Calu3 (cell line): Measurements from ENCODE around the gene GLI3. TPM values are rescaled to one million over a fixed set of nuclear protein-coding genes. Genes with fewer than 3 reads are reported as not detected.

Experiments
- BruUV-seq: library from RNA; stranded (reverse); fragments of 400-500 nt; replicated peaks from 2 replicates; lab custom pipeline; 2021; lab: Mats Ljungman, UMichigan
- CTCF ChIA-PET: fragments of 300-600 bp; sonication (Branson Sonifier 250); formaldehyde crosslinking; loops from one replicate; lab custom pipeline; 2022; ENCODE audit warnings: antibody characterized with exemption; lab: Charles Lee
- DNase-seq: peaks from one replicate; pipeline ENCODE4 v3.0.0; 2022
- H3K27ac Mint-ChIP-seq: one replicate; pipeline ENCODE4 v1.8.0; 2022; ENCODE audit warnings: mixed read lengths; ENCODE audit not compliant: unreplicated experiment
- H3K27me3 Mint-ChIP-seq: one replicate; pipeline ENCODE4 v1.8.0; 2022; ENCODE audit warnings: mixed read lengths; ENCODE audit not compliant: unreplicated experiment
- H3K36me3 Mint-ChIP-seq: one replicate; pipeline ENCODE4 v1.8.0; 2022; ENCODE audit warnings: mild to moderate bottlenecking, moderate library complexity, mixed read lengths; ENCODE audit not compliant: insufficient read depth, unreplicated experiment
- H3K4me1 Mint-ChIP-seq: one replicate; pipeline ENCODE4 v1.8.0; 2022; ENCODE audit warnings: mild to moderate bottlenecking, low read depth, mixed read lengths; ENCODE audit not compliant: unreplicated experiment
- H3K4me3 Mint-ChIP-seq: one replicate; pipeline ENCODE4 v1.8.0; 2022; ENCODE audit warnings: mild to moderate bottlenecking, low read depth, moderate library complexity, mixed read lengths; ENCODE audit not compliant: unreplicated experiment
- H3K9me3 Mint-ChIP-seq: one replicate; pipeline ENCODE4 v1.8.0; 2022; ENCODE audit warnings: low read depth, mixed read lengths; ENCODE audit not compliant: unreplicated experiment
- intact Hi-C: fragments of 100-400 bp; cut with micrococcal nuclease; formaldehyde crosslinking; loops from one replicate; pipeline ENCODE4 v1.10.0; 2022; ENCODE audit not compliant: unreplicated experiment
- total RNA-seq: library from RNA; stranded (reverse); gene quantifications from 2 replicates; pipeline ENCODE4 v1.2.3, GENCODE V29; 2022
- TF ChIP-seq, protein P1 (sequence below): fragments of 200-600 bp; IDR thresholded peaks from one replicate; pipeline ENCODE4 v1.8.0; 2022; ENCODE audit warnings: antibody characterized with exemption; ENCODE audit not compliant: unreplicated experiment

Gene GLI3
- total RNA-seq, 1 experiment from 2014 or later = not detected

DNA sequence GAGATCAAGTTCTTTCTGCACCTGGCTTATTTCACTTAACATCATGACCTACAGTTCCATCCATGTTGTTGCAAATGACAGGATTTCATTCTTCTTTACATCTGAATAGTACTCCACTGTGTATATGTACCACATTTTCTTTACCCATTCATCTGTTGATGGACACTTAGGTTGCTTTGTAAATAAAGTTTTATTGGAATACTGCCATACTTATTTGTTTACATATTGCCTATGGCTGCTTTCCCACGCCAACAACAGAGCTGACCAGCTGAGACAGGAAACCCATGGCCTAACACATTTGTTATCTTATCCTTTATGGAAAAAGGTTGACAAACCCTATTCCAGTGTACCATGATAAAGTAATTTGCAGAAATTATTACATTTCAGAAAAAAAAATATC, 153.7 kb downstream of the GLI3 start:
- H3K36me3 Mint-ChIP-seq = no peaks in the 10 kb centered on the region
- no TSS peak for BruUV-seq
- H3K4me3 Mint-ChIP-seq = no peak overlapping the region
- H3K27me3 Mint-ChIP-seq = peaks cover 18% of the 10 kb centered on the region
- intact Hi-C loops = no loop called here
- no peak overlapping the region for H3K27ac Mint-ChIP-seq
- DNase-seq = no peak
- H3K9me3 Mint-ChIP-seq = peaks cover 3% of the 10 kb centered on the region
- TF ChIP-seq, protein P1, sequence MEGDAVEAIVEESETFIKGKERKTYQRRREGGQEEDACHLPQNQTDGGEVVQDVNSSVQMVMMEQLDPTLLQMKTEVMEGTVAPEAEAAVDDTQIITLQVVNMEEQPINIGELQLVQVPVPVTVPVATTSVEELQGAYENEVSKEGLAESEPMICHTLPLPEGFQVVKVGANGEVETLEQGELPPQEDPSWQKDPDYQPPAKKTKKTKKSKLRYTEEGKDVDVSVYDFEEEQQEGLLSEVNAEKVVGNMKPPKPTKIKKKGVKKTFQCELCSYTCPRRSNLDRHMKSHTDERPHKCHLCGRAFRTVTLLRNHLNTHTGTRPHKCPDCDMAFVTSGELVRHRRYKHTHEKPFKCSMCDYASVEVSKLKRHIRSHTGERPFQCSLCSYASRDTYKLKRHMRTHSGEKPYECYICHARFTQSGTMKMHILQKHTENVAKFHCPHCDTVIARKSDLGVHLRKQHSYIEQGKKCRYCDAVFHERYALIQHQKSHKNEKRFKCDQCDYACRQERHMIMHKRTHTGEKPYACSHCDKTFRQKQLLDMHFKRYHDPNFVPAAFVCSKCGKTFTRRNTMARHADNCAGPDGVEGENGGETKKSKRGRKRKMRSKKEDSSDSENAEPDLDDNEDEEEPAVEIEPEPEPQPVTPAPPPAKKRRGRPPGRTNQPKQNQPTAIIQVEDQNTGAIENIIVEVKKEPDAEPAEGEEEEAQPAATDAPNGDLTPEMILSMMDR = no peak
- CTCF ChIA-PET = no interaction called here
- no peaks in the 10 kb centered on the region for H3K4me1 Mint-ChIP-seq

DNA sequence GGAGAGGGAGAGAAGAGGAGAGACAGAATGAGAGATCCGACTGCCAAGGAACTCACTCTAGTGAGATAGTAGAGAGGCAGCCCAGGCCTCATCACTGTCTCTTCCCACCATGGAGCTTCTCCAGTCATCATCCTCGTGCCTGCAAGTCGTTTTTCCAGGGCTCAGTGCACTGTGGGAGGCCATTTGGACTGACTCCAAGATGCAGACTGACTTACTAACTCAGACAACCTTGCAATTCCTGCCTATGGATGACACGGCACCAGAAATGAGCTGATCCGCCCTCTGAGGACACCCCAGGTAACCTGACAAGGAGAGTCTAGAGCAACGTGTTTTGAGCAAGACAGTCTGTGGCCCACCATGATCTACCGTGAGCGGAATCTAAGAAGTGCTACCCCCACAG, 154.9 kb downstream of the GLI3 start:
- intact Hi-C loops = no loop called here
- CTCF ChIA-PET = no interaction called here

DNA sequence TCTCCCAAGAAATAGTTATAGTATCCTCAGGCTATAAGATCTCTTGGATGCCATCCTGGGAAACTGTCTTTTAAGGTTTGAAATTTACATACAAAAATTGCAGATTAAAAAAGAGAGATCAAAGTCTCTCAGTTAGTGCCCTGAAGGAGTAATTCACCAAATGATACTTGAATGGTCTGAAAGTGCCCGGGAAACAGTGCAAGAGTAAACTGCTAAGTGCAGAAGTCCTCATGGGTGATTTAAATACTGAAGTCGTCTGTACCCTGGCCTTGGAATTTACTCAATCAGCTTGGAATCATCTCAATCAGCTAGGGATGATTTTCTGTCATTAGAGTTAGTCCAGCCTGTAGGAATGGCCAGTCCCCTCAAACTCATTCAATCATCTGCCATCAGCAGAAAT, 155.3 kb downstream of the GLI3 start:
- intact Hi-C loops = no loop called here
- no peak for DNase-seq
- H3K27ac Mint-ChIP-seq = no peak overlapping the region
- H3K27me3 Mint-ChIP-seq = peaks cover 12% of the 10 kb centered on the region
- BruUV-seq = no TSS peak
- TF ChIP-seq, protein P1 = no peak
- peaks cover 2% of the 10 kb centered on the region for H3K9me3 Mint-ChIP-seq
- H3K4me3 Mint-ChIP-seq = no peak overlapping the region
- no peaks in the 10 kb centered on the region for H3K36me3 Mint-ChIP-seq
- CTCF ChIA-PET = no interaction called here
- no peaks in the 10 kb centered on the region for H3K4me1 Mint-ChIP-seq

More for the DNA sequence above, 154.9 kb downstream of the GLI3 start:
- Mint-ChIP-seq H3K9me3 (peaks cover 2% of the 10 kb centered on the region), H3K36me3 (no peaks in the 10 kb centered on the region), H3K27me3 (peaks cover 12% of the 10 kb centered on the region), H3K27ac (no peak overlapping the region), H3K4me1 (no peaks in the 10 kb centered on the region), H3K4me3 (no peak overlapping the region)
- DNase-seq = no peak
- TF ChIP-seq, protein P1 = no peak
- BruUV-seq = no TSS peak

DNA sequence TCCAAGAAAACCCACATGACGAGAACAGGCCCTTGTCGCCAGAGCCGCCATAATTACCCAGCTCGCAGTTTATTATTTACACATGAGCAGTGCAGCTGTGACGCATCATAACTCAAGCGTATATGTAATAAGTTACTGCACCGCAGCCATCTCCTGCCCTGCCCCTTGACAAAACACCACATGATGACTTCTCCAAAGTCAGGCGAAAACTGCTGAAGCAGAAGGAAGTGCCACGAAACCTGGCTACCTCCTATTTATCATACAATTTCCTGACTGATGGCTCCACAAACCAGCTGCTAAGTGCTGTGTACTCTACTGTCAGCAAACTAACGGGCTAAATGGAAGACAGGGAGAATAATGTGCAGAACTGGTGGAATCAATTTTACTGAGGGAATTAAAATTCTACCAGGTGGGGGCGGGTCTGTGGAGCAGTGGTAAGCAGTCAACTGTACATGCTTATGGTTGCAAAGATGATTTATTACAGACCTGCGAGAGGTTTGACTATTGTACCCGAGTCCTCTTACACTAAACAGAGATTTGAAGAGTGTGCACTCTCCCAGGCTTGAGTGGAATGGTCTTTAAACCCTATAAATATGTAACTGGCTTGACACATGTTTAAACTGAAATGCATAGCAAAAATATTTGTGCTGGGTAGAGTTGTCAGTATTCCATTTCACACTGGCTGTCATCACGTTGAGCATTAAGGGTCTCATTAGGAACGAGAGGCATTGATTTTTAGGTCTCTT, 156.0 kb downstream of the GLI3 start:
- CTCF ChIA-PET = no interaction called here
- Mint-ChIP-seq H3K36me3 (no peaks in the 10 kb centered on the region), H3K4me1 (no peaks in the 10 kb centered on the region), H3K4me3 (no peak overlapping the region), H3K27me3 (peaks cover 12% of the 10 kb centered on the region), H3K9me3 (peaks cover 2% of the 10 kb centered on the region), H3K27ac (no peak overlapping the region)
- TF ChIP-seq, protein P1 = no peak
- BruUV-seq = no TSS peak
- no peak for DNase-seq
- intact Hi-C loops = no loop called here
